H9 (cell line): ENCODE data around the gene OSBPL8. TPM values are rescaled to one million over a fixed set of nuclear protein-coding genes. Genes with fewer than 3 reads are reported as not detected.

Experiments used
- DNase-seq: peaks from one replicate; pipeline ENCODE4 v3.0.0-alpha.2; 2017
- H2AFZ ChIP-seq: one replicate; pipeline ENCODE4 v1.6.1; 2013; ENCODE audit warnings: mild to moderate bottlenecking, low read length, control low read depth, moderate library complexity
- H2AK5ac ChIP-seq: 2 replicates; pipeline ENCODE4 v1.6.1; 2013; ENCODE audit warnings: low read length, control low read depth, mixed read lengths; ENCODE audit not compliant: insufficient read length
- H2BK120ac ChIP-seq: one replicate; pipeline ENCODE4 v1.6.1; 2013; ENCODE audit warnings: low read depth, mild to moderate bottlenecking, low read length, control low read depth, inconsistent platforms; ENCODE audit not compliant: poor library complexity, severe bottlenecking
- H2BK12ac ChIP-seq: 2 replicates; pipeline ENCODE4 v1.6.1; 2013; ENCODE audit warnings: low read length, control low read depth, mixed read lengths, low read depth; ENCODE audit not compliant: insufficient read length
- H2BK15ac ChIP-seq: 2 replicates; pipeline ENCODE4 v1.6.1; 2013; ENCODE audit warnings: low read depth, low read length, control low read depth
- H2BK20ac ChIP-seq: one replicate; pipeline ENCODE4 v1.6.1; 2013; ENCODE audit warnings: low read depth, mild to moderate bottlenecking, low read length, control low read depth, inconsistent platforms; ENCODE audit not compliant: poor library complexity, severe bottlenecking
- H2BK5ac ChIP-seq: 2 replicates; pipeline ENCODE4 v1.6.1; 2013; ENCODE audit warnings: low read length, control low read depth, mixed read lengths; ENCODE audit not compliant: insufficient read length
- H3K14ac ChIP-seq: 2 replicates; pipeline ENCODE4 v1.6.1; 2013; ENCODE audit warnings: low read length, control low read depth; ENCODE audit not compliant: insufficient read depth
- H3K18ac ChIP-seq: 2 replicates; pipeline ENCODE4 v1.6.1; 2013; ENCODE audit warnings: low read depth, mild to moderate bottlenecking, mixed read lengths, low read length, control low read depth; ENCODE audit not compliant: insufficient read length
- H3K23ac ChIP-seq: 2 replicates; pipeline ENCODE4 v1.6.1; 2013; ENCODE audit warnings: low read length, control low read depth, mixed read lengths, low read depth; ENCODE audit not compliant: insufficient read length
- H3K23me2 ChIP-seq: 2 replicates; pipeline ENCODE4 v1.6.1; 2013; ENCODE audit warnings: low read depth, mild to moderate bottlenecking, mixed read lengths, low read length, control low read depth; ENCODE audit not compliant: insufficient read length, poor library complexity, severe bottlenecking
- H3K27ac ChIP-seq: 2 replicates; pipeline ENCODE4 v1.5.1; 2013; ENCODE audit warnings: low read length, control low read depth, mixed read lengths, low read depth; ENCODE audit not compliant: insufficient read length
- H3K27me3 ChIP-seq: 2 replicates; pipeline ENCODE4 v1.6.1; 2013; ENCODE audit warnings: low read length, control low read depth, inconsistent platforms; ENCODE audit not compliant: insufficient read depth
- H3K4ac ChIP-seq: 2 replicates; pipeline ENCODE4 v1.6.1; 2013; ENCODE audit warnings: low read depth, mild to moderate bottlenecking, control low read depth, inconsistent platforms, low read length, moderate library complexity
- H3K4me1 ChIP-seq: 2 replicates; pipeline ENCODE4 v1.6.1; 2013; ENCODE audit warnings: low read length, control low read depth, inconsistent platforms; ENCODE audit not compliant: insufficient read depth
- H3K4me2 ChIP-seq: 2 replicates; pipeline ENCODE4 v1.6.1; 2013; ENCODE audit warnings: low read length, control low read depth, mixed read lengths; ENCODE audit not compliant: insufficient read length, insufficient read depth
- H3K56ac ChIP-seq: 2 replicates; pipeline ENCODE4 v1.6.1; 2013; ENCODE audit warnings: low read depth, mild to moderate bottlenecking, mixed read lengths, low read length, control low read depth; ENCODE audit not compliant: insufficient read length
- H3K79me1 ChIP-seq: 2 replicates; pipeline ENCODE4 v1.6.1; 2013; ENCODE audit warnings: low read depth, mild to moderate bottlenecking, moderate library complexity, low read length, control low read depth, inconsistent platforms; ENCODE audit not compliant: insufficient read depth, poor library complexity, severe bottlenecking
- H3K79me2 ChIP-seq: 2 replicates; pipeline ENCODE4 v1.6.1; 2013; ENCODE audit warnings: low read length, control low read depth, inconsistent platforms; ENCODE audit not compliant: insufficient read depth
- H3K9ac ChIP-seq: 2 replicates; pipeline ENCODE4 v1.6.1; 2013; ENCODE audit warnings: low read length, control low read depth, mixed read lengths; ENCODE audit not compliant: insufficient read length; ENCODE audit errors: extremely low read depth
- H3K9me3 ChIP-seq: one replicate; pipeline ENCODE4 v1.6.1; 2013; ENCODE audit warnings: low read depth, low read length, inconsistent platforms; ENCODE audit not compliant: control insufficient read depth
- H3T11ph ChIP-seq: one replicate; pipeline ENCODE4 v1.6.1; 2013; ENCODE audit warnings: mild to moderate bottlenecking, low read length, control low read depth, inconsistent platforms
- H4K20me1 ChIP-seq: one replicate; pipeline ENCODE4 v1.6.1; 2013; ENCODE audit not compliant: control insufficient read depth, insufficient read length, insufficient read depth
- H4K5ac ChIP-seq: 2 replicates; pipeline ENCODE4 v1.6.1; 2013; ENCODE audit warnings: low read depth, mild to moderate bottlenecking, mixed read lengths, low read length, control low read depth; ENCODE audit not compliant: insufficient read length
- H4K8ac ChIP-seq: replicated peaks from 2 replicates; pipeline ENCODE4 v1.6.1; 2013; ENCODE audit warnings: low read length, control low read depth, mixed read lengths, low read depth; ENCODE audit not compliant: insufficient read length
- H4K91ac ChIP-seq: 2 replicates; pipeline ENCODE4 v1.6.1; 2013; ENCODE audit warnings: low read depth, mild to moderate bottlenecking, moderate library complexity, mixed read lengths, low read length, control low read depth; ENCODE audit not compliant: insufficient read length
- H3K27ac Mint-ChIP-seq, 3 experiments: 2 replicates in 2 of 3; 3 replicates in 1 of 3; pipeline ENCODE4 v1.8.0; 2020 to 2021; ENCODE audit warnings: mixed read lengths in 3 of 3, mild to moderate bottlenecking in 1 of 3, moderate library complexity in 1 of 3
- H3K27me3 Mint-ChIP-seq: 2 replicates; pipeline ENCODE4 v1.8.0; 2021; ENCODE audit warnings: low read depth, mild to moderate bottlenecking, moderate library complexity, mixed read lengths
- H3K36me3 Mint-ChIP-seq, 3 experiments: 2 replicates in 2 of 3; 3 replicates in 1 of 3; pipeline ENCODE4 v1.8.0; 2020 to 2021; ENCODE audit warnings: low read depth in 3 of 3, mixed read lengths in 3 of 3; ENCODE audit not compliant: insufficient read depth in 1 of 3
- H3K4me1 Mint-ChIP-seq, 2 experiments: 2 replicates each; pipeline ENCODE4 v1.8.0; 2020; ENCODE audit warnings: mixed read lengths in 2 of 2
- H3K4me3 Mint-ChIP-seq, 2 experiments: 2 replicates in 1 of 2; 3 replicates in 1 of 2; pipeline ENCODE4 v1.8.0; 2020 to 2021; ENCODE audit warnings: mild to moderate bottlenecking in 2 of 2, mixed read lengths in 2 of 2, moderate library complexity in 1 of 2
- H3K9me3 Mint-ChIP-seq, 2 experiments: 2 replicates in 1 of 2; 3 replicates in 1 of 2; pipeline ENCODE4 v1.8.0; 2020; ENCODE audit warnings: mild to moderate bottlenecking in 2 of 2, mixed read lengths in 2 of 2, moderate library complexity in 1 of 2
- CTCF ChIP-seq: fragments of 200-600 bp; sonication (generic); conservative IDR thresholded peaks from 3 replicates; pipeline ENCODE4 v1.8.0; 2021; ENCODE audit warnings: antibody characterized with exemption, mild to moderate bottlenecking
- WGBS: extraction: QIAGEN DNeasy Blood & Tissue Kit; methylation state at CpG from one replicate; pipeline ENCODE4 v1.1.7; 2013; ENCODE audit warnings: missing lambda C conversion rate, low lambda C conversion rate, mixed read lengths; ENCODE audit not compliant: insufficient read length; ENCODE audit errors: extremely low coverage; 5-methylcytosine and 5-hydroxymethylcytosine counted together
- total RNA-seq: library from RNA; stranded (reverse); gene quantifications from 2 replicates; pipeline ENCODE4 v1.2.1, GENCODE V29; 2021

Gene OSBPL8
- total RNA-seq, 1 experiment from 2014 or later = 61.2 TPM

GRCh38 chr12:76316468-76316867 is 243.1 kb downstream of the OSBPL8 start:
- H3K9me3 Mint-ChIP-seq = peaks cover 4 to 17% of the 10 kb centered on the region in 2 experiments
- H2BK20ac ChIP-seq = no peak overlapping the region
- H4K8ac ChIP-seq = no peak overlapping the region
- H4K20me1 ChIP-seq = no peaks in the 10 kb centered on the region
- H3K23me2 ChIP-seq = no peaks in the 10 kb centered on the region
- no peak overlapping the region for H3T11ph ChIP-seq
- H3K79me1 ChIP-seq = no peaks in the 10 kb centered on the region
- no peak overlapping the region for H3K56ac ChIP-seq
- H3K23ac ChIP-seq = no peak overlapping the region
- H3K18ac ChIP-seq = no peak overlapping the region
- no peak overlapping the region for H3K27ac Mint-ChIP-seq
- no peak overlapping the region for H3K27ac ChIP-seq
- H3K27me3 ChIP-seq = no peaks in the 10 kb centered on the region
- no CpG with 5 or more reads among the region's 7 CpGs for WGBS
- H4K91ac ChIP-seq = no peak overlapping the region
- H3K4ac ChIP-seq = no peak overlapping the region
- H3K4me2 ChIP-seq = no peak overlapping the region
- H3K4me1 Mint-ChIP-seq = peaks cover 22 to 28% of the 10 kb centered on the region in 2 experiments
- no peaks in the 10 kb centered on the region for H3K9me3 ChIP-seq
- no peak overlapping the region for H2BK120ac ChIP-seq
- H3K4me1 ChIP-seq = 0 out of 2 replicates have a peak, but pooled peaks cover 2% of the 10 kb centered on the region
- no peak for DNase-seq
- no peak overlapping the region for H2BK5ac ChIP-seq
- H3K4me3 Mint-ChIP-seq = no peak overlapping the region
- no peaks in the 10 kb centered on the region for H3K79me2 ChIP-seq
- TF ChIP-seq CTCF = no peak
- no peaks in the 10 kb centered on the region for H3K27me3 Mint-ChIP-seq
- no peak overlapping the region for H3K9ac ChIP-seq
- no peak overlapping the region for H2BK15ac ChIP-seq
- no peak overlapping the region for H3K14ac ChIP-seq
- peaks cover 4 to 24% (median 7%) of the 10 kb centered on the region in 3 experiments; a peak in 4 of 7 replicates for H3K36me3 Mint-ChIP-seq
- H2BK12ac ChIP-seq = no peak overlapping the region
- H4K5ac ChIP-seq = no peak overlapping the region
- H2AK5ac ChIP-seq = no peak overlapping the region
- no peak overlapping the region for H2AFZ ChIP-seq
